ENCODE results near the gene ARHGAP4.

Gene ARHGAP4

GRCh38 chrX:153877571-153878261 is 48.3 kb downstream of the ARHGAP4 start:
- no peak for DNase-seq

GRCh38 chrX:153876112-153876491 is 50.0 kb downstream of the ARHGAP4 start:
- DNase-seq: no peak

- peak; percentile 55 for DNase-seq
These were observed 50.5 kb downstream of the ARHGAP4 start for GRCh38 chrX:153875391-153876111.

DNA sequence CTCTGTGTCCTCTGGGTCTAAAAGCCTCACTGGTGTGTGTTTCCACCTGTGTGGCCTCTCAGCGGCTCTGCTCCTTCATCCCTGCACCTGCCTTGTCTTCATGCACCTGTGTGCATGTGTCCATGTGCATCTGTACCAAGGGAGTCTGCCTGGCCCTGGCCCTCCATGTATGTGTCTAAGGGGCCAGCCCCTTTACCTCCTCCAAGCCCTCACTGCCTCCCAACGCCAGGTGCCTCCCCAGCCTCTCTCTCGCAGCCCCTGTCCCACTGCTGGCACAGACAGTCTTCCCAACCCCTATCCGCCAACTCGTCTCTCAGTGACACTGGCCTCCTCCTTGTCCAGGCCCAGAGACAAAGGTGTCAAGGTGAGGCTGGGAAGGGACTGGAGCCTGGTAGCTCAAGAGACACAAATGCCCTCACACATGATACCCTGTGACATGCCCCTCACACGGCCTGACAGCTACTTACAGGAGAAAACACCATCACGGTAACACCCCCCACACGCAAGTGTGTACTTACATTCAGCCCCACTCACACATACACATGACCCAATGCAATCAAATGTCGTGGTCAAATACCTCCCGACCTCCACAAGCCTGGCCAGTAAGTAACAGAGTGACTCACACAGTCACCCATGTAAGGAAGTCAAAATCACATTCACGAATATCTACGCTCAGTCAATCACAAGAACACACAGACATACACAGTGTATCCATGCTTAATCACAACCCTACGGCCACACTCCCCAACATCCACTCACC is 51.5 kb downstream of the ARHGAP4 start:
- no peak for DNase-seq

GRCh38 chrX:153874085-153874365 is 52.0 kb downstream of the ARHGAP4 start:
- no peak for DNase-seq

DNA sequence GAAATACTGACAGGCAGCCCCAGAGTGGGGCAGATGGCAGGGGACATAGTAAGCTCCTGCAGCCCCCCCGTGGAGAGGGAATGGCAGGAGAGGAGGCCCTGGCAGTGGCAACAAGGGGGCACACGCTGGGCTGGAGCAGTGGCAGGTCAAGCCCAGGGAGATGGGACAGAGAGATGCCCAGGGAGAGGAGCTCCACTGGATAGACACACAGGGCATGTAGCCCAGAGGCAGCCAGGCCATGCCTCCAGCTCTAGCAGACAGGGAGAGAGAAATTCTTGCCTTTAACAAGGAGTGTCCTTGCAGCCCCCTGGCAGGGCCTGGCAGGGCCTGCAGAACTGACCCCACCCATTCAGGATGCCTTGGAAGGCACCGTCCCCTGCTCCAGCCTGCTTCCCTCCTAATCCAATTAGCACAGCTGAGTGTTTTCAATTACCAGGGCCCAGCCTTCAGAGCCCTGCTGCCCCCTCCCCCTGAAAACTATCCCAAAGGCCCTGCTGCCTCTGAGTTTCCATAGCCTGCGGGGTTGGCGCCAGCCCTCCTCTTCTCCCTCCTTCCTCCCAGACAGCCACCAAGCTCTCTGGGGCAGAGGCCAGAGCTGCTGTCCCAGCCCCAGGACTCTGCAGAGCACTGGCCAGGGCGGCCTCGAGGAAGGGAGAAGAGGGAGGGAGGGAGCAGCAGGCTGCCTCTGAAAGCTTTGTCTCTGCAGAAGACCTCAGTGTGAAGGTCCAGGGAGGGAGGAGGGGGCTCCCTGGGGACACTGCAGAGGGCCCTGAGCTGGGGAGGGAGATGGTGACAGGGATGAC is 52.6 kb downstream of the ARHGAP4 start:
- no peak for DNase-seq

GRCh38 chrX:153871946-153872878 is 53.9 kb downstream of the ARHGAP4 start:
- DNase-seq: no peak

- DNase-seq: no peak
These were observed 54.6 kb downstream of the ARHGAP4 start for GRCh38 chrX:153871451-153871850.

GRCh38 chrX:153870791-153871360 is 55.2 kb downstream of the ARHGAP4 start:
- no peak for DNase-seq

DNA sequence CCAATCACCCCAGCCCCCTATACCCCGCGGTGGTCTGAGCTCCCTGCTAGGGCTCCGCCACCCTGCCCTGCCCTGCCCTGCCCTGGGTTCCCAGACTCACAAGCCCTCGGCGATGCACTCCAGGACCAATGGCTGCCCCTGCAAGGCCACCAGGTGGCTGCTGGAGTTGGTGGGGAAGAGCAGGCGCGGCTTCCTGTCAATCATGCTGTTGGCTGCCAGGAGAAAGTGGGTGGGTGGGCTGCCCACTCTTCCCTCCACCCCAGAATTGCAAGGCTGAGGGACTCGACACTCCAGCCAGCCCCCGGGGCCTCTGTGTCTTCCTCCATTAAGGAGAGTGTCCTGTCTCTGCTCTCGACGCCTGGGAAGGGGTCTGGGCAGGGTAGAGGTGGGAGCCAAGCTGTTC is 55.8 kb downstream of the ARHGAP4 start:
- DNase-seq: no peak

DNA sequence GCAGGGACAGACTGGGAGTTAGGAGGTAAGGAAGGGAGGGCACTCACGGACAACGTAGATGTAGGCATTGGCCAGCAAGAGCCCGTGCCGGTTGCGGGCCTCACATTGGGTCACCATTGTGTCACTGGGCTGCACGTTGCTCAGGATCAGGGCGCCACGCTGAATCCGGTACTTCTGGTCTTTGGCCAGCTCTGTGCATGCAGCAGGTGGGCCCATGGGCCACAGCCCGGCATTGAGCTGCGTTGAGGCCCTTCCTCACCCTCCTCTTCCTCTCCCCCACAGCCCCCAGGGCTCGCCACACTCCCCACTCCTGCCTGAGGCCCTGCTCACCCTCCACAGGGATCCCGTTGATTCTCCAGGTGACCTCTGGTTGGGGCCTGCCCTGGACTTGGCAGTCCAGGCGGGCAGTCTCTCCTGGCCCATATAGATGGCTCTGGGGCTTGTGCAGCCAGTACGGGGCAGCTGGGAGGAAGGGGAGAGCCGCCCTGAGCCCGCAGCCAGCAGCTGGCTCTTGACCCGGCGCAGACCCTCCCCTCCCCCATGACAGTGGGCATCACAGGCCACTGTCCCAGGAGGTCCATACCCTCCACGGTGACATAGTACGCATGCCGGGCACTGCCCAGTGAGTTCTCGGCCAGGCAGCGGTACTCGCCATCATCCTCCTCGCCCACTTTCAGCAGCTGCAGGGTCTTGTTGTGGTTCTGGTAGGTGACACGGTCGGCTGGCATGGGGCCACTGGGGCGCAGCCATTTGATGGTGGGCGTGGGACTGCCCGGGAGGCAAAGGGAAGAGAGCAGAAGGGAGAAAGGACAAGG is 56.4 kb downstream of the ARHGAP4 start:
- no peak for DNase-seq

DNA sequence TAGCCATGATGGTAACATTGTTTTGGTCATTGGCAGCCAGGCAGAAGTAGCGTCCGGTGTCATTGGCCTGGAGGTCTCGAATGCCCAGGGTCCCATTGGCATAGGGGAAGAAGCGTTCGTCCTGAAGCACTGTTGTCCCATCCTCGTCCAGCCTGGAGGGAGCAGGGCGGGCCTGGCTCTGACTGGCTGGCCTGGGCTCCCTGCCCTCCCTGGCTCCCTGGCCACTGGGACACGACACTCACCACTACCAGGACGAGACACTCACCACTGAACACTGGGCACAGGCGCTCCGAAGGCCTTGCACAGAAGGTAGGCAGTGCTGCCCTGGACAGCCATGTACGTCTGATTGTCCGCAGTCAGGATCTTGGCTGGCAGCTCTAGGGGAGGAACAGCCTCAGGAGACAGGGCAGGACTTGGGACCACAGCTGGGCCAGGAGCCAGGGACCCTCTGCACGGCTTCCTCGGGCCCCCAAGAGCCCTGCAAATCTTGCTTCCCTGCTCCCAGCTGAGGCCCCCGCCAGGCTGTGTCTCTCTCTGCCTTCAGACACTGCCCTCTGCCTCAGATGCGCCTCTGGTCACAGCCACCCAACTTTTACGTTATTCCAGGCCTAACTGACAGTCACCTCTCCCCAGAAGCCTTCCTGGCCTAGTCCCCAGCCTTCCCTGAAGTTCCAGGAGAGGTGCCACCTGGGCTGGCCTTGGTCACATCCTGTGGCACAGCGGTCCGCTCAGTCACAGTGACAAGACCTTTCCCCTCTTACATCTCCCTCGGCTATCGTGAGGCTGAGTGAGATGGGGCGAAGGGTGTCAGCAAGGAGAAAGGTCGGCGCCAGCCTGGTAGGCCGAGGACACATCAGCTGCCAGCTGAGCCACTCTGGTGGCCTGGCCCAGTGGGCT is 57.2 kb downstream of the ARHGAP4 start:
- no peak for DNase-seq

DNA sequence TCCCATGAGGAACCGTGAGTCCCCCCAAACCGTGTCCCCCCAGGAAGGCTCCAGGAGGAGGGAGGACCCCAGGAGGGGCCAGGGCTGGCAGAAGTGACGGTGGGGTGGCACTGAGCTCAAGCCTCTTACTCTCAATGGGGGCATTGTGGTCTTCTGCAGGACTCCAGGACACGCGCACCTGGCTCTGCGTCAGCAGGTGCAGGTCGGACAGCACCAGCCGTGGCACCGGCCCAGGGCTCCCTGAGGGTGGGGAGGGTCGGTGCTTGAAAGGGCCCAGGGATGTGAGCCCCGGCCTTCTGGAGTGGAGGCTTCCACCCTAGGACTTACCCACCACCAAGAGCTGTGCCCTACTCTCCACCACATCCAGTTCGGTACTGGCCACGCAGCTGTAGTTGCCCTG is 58.4 kb downstream of the ARHGAP4 start:
- DNase-seq: no peak

DNA sequence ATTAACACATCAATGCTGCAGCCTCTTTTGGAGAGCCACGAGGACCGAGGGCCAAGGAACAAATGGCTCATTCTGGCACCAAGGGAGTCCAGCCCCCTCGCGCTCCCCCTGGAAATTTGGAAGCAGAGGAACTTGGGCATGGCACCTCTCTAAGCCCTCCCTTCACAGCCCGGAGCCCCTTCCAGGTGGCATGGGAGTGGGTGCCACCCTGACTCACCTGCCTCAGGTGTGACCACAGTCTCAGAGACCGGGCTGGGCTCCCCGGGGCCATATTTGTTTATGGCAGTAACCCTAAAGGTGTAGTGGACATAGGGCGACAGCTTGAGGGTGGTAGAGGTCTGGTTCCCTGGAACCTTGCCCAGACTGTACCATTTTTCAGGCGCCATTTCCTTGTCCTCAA is 58.9 kb downstream of the ARHGAP4 start:
- no peak for DNase-seq

DNA sequence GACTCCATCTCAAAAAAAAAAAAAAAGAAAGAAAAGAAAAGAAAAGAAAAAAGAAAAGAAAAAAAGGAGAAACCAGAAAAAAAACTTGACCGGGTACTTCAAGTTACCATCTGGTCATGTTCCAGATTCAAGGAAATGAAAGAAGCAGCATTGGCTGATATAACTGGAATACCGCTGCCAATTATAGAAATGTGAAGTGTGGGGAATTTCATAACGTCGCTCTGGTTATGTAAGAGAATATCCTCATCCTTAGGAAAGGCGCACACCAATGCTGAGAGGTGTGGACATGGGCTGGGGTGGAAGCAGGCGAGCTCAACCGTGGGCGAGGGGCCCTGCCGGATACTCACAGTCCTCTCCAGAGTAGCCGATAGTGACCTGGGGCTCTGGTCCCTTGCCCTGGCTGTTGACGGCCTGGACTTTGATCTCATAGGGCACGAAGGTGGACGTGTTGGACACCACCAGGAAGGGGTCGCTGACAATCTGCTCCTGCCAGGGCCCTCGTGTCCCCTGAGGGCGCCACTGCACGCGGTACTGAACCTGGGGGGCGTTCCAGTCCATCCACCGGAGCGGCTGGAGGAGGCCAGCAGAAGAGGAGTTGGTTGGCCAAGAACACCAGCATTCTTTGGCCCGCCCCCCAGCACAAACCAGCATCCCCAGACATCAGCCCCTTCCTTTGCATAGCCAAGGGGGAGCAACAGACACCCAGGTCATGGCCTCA is 59.6 kb downstream of the ARHGAP4 start:
- DNase-seq: no peak

DNA sequence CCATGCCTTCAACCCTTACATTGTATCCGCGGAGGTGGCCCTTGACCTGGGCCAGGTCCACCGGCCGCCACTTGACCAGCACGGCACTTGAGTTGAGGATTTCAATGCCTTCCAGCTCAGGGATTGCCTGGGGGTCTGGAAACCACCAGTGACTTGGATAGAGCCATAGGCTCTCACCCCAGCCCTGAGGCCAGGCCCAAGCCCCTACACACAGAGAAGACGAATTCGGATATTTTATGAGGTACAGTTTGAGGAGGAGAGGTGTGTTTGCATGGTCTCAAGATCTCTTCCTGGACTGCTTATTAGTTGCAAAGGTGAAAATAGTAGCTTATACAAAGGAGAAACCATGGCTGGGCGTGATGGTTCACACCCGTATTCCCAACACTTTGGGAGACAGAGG is 60.4 kb downstream of the ARHGAP4 start:
- DNase-seq: no peak

GRCh38 chrX:153865321-153865580 is 60.8 kb downstream of the ARHGAP4 start:
- no peak for DNase-seq

DNA sequence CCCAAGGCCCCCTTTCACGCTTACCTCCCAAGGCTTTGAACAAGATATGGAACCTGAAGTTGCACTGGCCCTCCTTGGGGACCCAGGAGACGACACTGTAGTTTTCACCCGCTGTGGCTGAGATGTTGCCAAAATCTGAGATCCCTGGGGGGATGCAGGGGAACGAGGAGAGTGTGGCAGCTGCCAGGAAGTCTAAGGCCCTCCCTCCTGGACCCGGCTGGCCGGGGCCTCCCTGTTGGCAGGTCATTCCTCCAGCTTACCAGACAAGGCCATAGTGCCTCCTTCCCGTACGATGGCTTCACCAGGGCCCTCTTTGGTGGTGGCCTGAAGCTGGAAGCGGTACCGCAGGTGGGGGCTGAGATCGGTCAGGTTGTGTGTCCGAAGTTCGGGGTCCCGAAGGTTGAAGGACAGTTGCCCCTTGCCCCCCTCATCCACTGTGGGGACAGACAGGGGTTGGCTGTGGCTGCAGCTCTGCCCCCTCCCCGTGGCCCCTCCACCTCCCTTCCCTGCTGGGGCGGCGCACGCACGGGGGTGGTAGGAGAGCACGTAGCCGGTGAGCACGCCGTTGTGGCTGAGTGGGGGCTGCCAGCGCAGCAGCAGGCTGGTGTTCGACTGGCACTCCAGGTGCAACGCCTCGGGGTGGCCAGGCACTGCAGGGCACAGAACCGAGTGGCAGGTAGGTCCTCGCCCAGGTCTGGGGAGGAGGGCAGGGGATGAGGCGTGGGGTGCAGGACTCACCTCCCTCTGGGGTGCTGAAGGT is 61.3 kb downstream of the ARHGAP4 start:
- no peak for DNase-seq

DNA sequence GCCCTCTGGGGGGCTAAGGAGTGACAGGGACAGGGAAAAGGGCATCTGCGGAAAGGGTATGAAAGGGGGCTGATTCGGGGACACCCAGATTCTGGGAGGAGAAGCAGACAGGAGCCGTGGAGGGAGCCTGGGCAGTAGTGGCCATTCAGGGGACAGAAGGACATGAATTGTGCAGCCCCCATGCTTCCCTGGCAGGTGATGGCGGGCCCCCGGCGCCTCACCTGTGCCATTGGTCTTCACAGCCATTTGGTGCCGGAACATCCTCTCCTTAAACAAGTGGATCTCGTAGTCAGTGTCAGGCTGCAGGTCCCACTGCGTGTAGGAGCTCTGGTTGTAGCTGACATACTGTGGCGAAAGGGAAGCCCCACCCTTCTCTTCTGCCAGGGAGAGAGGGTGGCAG is 62.0 kb downstream of the ARHGAP4 start:
- DNase-seq: no peak

Data from stimulated activated naive CD4-positive, alpha-beta T cell treated with Interleukin-2 at 50 U/mL for 16 hours (primary cell).